Inflammatory macrophage treated with lipopolysaccharide for 4 hours (primary cell): ENCODE results near the gene BARX1.
"Not testable (repeated sequence)": the region's sequence is repeated elsewhere in the genome, so short reads cannot be mapped to it uniquely, and the experiment has no call there.

Source experiments
- DNase-seq: peaks from one replicate; pipeline ENCODE4 v3.0.0-alpha.2; 2020

Gene BARX1

GRCh38 chr9:93965830-93966577, 10.8 kb upstream of the BARX1 start:
- DNase-seq, result no peak

DNA sequence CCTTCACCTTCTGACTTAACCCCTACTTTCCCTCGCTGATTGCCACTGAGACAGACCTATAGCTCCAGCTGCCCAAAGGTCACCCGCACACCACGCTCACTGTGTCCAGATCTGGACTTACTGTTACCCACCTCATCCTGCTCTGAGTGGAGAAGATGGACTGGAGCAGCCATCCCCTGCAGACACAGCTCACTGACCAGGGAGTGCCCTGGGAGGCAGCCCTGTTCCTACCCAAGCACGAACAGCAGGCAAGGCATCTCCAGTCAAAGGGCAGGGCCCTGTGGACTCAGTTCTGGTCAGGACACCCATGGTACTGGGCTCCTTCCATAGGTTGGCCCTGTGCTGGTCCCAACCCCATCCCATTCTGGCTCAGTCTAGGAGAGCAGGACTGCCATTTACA, 9.5 kb upstream of the BARX1 start:
- no peak for DNase-seq

- no peak for DNase-seq
Observed at GRCh38 chr9:93963969-93964368, 8.8 kb upstream of the BARX1 start.

DNA sequence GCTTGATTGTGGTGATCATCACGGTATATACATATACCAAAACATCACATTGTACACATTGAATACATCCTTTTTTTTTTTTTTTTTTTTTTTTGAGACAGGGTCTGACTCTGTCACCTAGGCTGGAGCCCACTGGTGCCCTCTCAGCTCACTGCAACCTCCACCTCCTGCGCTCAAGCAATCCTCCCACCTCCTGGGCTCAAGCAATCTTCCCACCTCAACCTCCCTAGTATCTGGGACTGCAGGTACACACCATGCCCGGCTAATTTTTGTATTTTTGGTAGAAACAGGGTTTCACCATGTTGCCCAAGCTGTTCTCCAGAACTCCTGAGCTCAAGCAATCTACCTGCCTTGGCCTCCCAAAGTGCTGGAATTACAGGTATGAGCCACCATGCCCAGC, 8.3 kb upstream of the BARX1 start:
- DNase-seq, result not testable (repeated sequence)

DNA sequence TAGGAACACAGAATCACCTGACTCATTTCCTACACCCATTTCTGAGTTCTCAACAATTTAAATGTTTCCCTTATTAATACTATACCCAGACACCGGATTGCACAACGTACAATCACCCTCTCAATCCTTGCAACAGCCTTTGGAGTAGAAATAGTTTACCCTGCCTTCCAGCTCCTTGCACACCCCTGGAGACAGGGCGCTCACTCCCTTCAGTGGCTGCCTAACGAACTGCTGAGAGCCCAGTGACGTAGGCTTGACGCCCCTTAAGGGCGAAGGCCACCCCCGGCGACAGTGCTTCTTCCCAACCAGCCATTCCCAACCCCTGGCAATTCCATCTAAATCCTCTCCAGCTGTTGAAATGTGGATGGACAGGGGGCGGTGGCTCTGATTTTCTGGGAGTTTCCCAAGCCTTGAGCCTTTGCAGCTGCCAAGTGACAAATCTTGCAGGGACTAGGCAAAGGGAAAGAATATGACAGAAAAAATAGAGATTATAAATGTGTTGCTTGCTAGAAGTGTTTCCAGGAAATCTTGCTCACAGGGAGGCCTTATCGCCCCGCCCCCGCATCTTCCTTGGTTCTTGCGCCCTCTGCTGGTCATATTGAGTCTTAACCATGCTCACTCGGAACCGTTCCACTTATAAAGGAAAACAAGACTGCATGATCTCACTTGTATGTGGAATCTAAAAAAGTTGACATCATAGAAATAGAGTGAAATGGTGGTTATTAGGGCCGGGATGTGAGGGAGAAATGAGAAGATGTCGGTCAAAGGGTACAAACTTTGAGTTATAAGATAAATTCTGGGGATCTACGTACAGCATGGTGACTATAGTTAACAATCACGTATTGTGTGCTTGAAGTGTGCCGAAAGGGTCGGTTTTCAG, 7.6 kb upstream of the BARX1 start:
- peak; percentile 80 for DNase-seq

DNA sequence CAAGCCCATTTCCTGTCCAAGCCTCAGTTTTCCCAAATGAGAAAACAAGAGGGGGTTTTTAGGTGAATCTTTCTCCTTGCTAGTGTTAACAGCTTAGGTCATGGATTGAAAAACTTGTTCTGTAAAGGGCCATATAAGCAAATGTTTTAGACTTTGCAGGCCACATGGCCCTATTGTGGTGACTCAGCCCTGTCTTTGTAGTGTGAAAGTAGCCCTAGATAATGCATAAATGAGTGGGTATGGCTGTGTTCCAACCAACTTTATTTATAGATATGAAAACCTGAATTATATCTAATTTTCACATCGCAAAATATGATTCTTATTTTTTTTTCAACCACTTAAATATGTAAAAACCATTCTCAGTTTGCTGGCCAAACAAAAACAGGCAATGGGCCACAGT, 6.9 kb upstream of the BARX1 start:
- no peak for DNase-seq

GRCh38 chr9:93960971-93961841, 6.1 kb upstream of the BARX1 start:
- DNase-seq, result no peak

GRCh38 chr9:93960221-93960970, 5.2 kb upstream of the BARX1 start:
- DNase-seq, result no peak

DNA sequence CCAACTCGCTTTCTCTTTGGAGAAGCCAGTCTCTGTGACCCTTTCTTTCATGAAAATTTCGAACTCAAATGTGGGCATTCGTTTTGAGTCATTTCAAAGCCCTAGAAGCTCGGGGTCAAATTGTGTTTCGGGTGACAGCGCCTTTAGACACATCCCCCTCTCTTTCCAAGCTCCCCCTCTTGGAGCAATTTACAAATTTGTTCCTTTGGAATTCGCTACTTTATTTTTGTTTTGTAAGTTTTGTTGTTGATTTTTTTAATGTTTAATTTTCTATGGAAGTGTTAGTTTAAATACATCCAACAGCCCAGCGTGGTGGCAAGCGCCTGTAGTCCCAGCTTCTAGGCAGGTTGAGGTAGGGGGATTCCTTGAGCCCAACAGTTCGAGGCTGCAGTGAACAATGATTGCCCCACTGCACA, 4.6 kb upstream of the BARX1 start:
- DNase-seq, result no peak

DNA sequence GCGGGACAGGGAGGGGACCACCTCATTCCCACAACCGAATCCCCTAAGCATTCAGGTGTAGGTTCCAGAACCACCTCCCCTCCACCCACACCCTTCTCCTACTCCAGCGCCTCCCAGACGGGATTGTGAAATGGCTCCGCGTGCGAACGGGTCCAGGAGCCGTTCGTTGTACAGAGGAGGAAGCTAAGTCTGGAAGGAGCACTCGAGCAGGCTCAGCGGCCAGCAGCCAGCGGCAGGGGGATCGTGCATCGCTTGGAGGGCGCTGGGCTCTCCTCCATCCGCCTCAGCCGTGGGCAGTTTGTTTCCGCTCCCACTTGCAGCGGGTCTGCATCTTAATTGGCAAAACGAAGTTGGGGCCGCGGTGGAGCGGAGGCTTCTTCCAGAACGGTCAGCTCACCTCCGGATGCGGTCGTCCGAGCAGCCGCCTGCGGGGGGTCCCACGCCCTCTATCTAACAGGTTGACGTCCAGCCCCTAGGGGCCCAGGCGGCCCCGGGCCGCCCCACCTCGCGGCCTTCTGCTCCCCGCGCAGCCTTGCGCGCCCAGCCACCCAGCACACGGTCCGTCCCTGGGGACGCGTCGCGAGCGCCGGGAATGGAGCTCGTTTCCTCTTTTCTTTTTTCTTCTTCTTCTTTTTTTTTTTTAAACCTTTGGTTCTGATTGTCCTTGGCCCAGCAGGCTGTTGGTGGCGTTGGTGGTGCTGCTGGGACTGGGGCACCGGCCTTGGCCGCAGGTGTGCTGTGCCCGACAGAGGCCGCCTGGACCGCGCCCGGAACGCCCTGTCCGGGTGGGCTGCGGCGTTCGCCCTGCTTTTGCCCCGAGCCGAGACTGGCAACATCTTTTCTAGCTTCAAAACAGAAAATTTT, 3.9 kb upstream of the BARX1 start:
- DNase-seq, result peak; percentile 38

DNA sequence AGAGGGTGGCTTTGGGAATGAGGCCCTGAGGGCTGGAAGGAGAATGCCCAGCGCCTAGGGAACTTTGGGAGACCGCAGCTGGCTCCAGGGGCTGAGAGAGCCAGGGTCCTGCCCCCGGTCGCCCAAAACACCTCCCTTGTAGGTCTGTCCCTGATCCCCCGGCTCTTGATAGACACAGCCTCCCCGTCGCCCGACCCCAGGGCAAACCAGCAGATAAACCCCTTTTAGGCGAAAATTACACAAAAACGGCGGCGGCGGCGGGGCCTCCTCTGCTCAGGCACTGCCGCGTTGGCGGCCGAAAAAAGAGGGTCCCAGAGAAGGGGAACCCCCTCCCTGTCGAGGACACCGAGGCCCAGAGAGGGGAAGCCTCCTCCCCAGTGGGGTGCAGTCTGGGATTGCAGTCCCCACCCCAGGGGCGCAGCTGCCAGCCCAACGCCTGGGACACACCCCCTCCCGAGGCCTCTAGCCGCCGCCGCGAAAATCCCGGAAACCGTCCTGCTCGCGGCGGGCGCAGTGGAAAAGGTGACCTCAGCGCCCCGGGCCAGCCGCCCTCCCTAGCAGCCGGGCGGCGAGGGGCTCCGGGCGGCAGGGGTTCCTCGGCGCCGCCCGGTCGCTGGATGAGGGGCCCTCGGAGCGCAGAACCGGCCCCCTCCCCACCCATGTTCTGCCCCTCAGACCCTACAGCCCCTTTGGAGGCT, 3.1 kb upstream of the BARX1 start:
- DNase-seq, result no peak

DNA sequence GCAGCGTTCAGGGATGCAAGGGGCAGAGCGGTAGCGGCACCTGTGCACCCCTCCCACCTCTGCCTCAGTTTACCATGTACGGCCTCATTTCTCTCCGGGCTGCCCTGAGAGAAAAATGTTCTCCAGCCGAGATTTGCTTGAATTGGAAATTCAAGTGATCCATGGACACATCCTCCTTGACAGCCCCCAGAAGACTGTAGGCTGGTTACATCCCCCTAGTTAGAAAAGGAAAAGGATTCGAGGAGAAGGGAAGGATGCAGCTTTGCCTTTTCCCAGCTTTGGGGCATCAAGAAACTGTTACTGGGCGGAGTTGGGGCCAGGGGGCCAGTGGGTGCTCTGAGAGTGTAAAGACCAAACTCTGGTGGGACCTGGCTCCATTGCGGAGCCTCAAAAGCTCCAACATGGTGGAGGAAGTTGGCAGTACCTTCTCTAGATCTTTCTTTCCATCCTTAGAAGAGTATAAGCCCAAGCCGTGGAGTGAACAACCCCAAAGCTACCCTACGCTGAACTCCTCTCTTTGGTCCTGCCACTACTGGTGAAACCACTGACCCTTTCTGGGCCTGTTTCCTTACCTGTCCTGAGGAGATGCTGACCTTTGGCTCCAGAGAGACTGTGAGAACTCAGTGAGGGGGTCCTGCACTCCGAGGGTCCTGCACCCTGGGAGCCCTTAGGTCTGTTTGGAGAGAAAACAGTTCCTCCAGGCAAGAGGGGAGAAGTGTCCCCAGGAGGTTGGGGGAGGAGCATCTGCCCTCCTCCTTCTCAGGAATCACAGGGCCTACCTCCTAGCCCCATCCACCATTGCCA, 1.0 kb upstream of the BARX1 start:
- no peak for DNase-seq

GRCh38 chr9:93954434-93955061, 607 bp downstream of the BARX1 start:
- no peak for DNase-seq

DNA sequence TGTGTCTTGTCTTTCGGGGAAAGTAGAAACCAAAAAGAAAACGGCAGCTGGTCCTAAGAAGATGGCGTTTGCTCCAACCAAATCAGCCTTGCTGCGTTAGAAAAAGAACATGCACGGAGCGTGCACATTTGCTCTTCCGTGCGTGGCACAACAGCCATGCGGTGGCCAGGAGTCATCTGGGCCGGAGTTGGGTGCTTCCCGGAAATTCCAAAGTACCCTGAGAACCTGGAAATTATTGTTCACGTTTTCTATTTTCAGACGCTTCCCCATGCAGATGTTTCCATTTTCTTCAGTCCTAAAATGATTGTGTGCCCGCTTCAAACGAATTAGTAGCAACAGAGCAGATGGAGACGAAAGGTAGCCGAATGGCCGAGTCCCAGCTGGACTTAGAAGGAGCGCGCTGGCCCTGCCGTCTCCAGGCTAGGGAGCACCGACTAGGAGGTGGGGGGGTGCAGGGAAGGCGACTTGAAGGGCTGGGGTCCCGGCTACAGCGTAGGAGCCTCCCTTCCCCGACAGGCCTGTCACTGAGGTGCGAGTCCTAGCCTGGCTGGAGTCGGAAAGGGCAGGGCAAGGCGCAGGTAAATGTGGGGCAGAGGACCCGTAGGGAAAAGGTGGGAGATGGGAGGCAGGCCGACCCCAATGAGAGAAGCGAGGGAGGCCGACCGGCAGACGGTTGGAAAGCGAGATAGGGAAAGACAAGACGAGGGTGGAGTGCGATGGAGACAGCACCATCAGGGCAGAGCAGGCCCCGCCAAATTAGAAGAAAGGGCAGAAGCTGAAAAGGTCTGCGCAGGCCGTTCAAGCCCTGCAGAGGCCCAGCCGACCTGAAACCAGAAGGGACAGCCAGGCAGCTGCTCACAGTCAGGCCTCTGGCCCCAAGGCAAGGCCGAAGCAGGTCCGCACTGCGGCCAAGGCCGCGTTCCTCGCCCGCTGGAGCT, 1.4 kb downstream of the BARX1 start:
- DNase-seq, result no peak

DNA sequence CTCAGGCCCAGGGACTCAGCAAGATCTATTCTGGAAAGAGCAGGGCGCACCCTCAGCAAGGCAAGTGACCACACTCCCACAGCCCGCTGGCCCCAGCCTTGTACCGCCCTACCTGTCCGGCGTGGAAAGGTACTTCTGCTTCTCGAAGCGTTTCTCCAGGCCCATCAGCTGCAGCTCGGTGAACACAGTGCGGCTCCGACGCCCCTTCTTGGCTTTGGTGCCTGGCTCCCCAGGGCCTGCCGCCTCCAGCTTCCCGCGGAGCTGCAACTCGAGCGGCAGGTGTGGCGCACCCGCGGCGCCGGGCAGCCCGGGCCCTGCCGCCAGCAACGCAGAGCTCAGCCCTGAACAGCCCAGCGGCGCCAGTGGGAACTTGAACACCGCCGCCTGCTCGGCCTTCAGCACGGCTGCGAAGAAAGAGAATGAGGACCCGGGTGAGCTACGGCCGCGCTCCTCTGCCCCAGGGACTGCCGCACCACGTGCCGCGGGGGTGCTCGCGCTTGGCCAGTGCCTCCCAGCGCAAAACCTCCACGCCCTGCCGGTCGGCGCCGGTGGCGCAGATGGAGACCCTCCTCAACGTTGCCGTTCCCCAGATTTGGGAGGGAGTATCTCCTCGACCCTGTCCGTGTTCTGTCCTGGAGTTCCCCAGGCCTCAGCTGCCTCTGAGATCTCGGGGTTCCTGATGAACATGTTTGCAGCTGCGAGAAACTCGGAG, 2.2 kb downstream of the BARX1 start:
- no peak for DNase-seq

DNA sequence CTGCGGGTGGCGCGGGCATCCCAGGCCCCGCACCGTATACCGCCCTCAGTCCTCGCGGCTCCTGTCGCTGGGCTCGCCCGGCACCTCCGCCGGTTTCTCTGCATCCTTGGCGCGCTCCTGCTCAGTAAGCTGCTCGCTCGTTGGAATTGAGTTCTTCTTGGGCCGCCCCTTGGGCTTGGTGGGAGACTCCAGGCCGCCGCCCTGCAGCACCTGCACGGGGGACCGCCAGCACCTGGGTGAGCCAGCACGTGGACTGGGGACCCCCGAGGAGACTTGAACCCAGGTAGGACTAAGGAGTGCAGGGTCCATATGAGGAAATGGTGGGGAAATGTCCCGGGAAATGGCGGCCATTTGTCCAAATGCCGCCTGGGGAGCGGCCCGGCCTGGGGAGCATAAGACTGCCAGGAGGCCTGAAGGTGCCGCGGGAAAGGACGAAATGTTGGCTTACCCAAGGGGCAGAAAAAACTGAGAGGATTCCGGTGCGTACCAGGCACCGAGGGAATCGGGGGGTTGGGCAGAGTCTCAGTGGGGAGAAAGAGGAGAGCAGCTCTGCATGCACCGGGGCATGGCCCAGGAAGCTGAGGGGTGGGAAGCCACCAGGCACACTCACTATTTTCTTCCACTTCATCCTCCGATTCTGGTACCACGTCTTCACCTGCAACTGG, 2.9 kb downstream of the BARX1 start:
- DNase-seq, result no peak

DNA sequence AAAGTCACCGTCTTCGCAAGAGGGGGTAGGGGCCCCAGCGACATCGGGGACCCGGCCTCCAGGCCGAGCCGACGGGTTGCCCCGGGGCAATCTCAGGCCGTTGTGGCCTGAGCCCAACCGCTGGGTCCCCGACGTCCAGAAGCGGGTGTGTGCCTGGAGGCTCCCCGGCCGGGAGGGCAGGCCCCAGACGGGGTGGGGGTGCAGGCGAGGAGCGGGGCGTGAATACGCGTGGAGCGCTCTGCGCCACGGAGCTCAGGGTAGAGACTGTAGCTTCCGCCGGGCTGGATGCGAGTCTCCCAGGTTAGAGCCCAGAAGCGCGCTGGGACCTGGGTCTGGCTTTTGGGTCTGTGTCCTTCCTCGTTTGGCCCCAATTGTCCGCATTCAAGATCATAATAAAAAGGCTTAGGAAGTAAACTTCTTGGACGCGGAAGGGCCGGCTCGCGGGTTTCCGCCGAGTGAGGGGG, 3.5 kb downstream of the BARX1 start:
- no peak for DNase-seq
